AG04449 (cell line): Measurements from ENCODE around the gene RAI1.

Experiments
- CTCF ChIA-PET: fragments of 350-600 bp; formaldehyde crosslinking; extraction: SDS; loops from one replicate; lab custom pipeline; 2021; ENCODE audit warnings: antibody characterized with exemption; lab: Yijun Ruan, JAX
- POLR2A ChIA-PET: fragments of 400-600, 350-600 bp; formaldehyde crosslinking; extraction: SDS; loops from one replicate; lab custom pipeline; 2020; ENCODE audit warnings: antibody characterized with exemption, inconsistent platforms; lab: Yijun Ruan, JAX
- DNase-seq: peaks from one replicate; pipeline ENCODE4 v3.0.0-alpha.2; 2010; ENCODE audit warnings: low read depth, low spot score
- H3K4me3 ChIP-seq: 2 replicates; pipeline ENCODE4 v1.5.1; 2011; ENCODE audit warnings: low read depth, mild to moderate bottlenecking, control low read depth, low read length
- CTCF ChIP-seq: IDR thresholded peaks from one replicate; pipeline ENCODE4 v1.5.1; 2011; ENCODE audit warnings: mild to moderate bottlenecking, moderate library complexity, low read length, control low read depth, inconsistent platforms; ENCODE audit not compliant: insufficient read depth; ENCODE audit errors: missing control alignments

Gene RAI1

GRCh38 chr17:17668775-17669579, 12.3 kb upstream of the RAI1 start:
- H3K4me3 ChIP-seq: no peak overlapping the region
- ChIA-PET CTCF (interaction anchor here (1.0 to 4.8 kb wide), 3 partner anchors 11 to 208 kb away, joined by 3 to 33 read pairs (median 32); partner anchors contain the start of gene RAI1), POLR2A (no interaction called here)
- no peak for TF ChIP-seq CTCF
- no peak for DNase-seq

DNA sequence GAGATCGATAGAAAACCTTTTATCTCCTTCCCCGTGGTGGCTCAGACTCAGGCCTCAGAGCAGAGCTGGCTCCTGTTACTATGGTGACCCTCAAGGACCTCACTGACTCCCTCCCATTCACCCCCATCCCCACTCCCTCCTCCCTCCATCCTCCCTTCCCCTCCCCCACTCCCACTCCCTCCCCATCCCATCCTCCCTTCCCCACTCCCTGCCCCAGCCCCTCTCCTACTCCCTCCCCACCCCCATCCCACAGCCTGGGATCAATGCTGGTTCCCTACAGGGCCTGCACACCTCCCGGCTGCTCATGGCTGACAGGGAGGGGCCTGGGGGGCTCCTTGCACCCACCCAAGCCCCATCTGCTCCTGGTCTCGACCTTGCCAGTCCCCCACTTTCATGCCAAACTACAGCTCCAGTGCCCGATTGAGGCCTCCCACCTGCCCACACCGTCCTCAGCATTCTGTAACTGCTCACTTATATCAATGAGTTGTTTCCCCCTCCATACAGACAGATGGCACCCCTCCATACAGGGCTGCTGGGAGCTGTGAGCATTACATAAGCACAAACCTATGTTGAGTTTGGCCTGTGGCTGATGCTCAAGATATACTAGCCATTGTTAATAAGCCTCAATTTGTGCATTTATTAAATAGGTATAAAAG, 11.6 kb upstream of the RAI1 start:
- DNase-seq: no peak
- CTCF ChIA-PET: interaction anchor here (4.2 kb wide), 1 partner anchor 12 kb away, joined by 32 read pairs; the partner anchor contains the start of gene RAI1

GRCh38 chr17:17670701-17671305, 10.5 kb upstream of the RAI1 start:
- H3K4me3 ChIP-seq: no peak overlapping the region
- no peak for DNase-seq
- POLR2A ChIA-PET: no interaction called here
- TF ChIP-seq CTCF: no peak
- CTCF ChIA-PET: interaction anchor here (1.0 to 4.2 kb wide), 3 partner anchors 8 to 189 kb away, joined by 5 to 32 read pairs (median 6); partner anchors contain the start of gene RAI1

More for the DNA sequence above, 11.6 kb upstream of the RAI1 start:
- H3K4me3 ChIP-seq: no peak overlapping the region
- POLR2A ChIA-PET: no interaction called here
- no peak for TF ChIP-seq CTCF

GRCh38 chr17:17671369-17672129, 9.7 kb upstream of the RAI1 start:
- TF ChIP-seq CTCF: no peak
- H3K4me3 ChIP-seq: no peak overlapping the region
- CTCF ChIA-PET: interaction anchor here (1.0 to 4.2 kb wide), 5 partner anchors 8 to 189 kb away, joined by 3 to 32 read pairs (median 6); partner anchors contain the start of gene RAI1
- DNase-seq: no peak
- POLR2A ChIA-PET: interaction anchor here (1.0 kb wide), 1 partner anchor 10 kb away, joined by 3 read pairs; no protein-coding TSS in a partner anchor

DNA sequence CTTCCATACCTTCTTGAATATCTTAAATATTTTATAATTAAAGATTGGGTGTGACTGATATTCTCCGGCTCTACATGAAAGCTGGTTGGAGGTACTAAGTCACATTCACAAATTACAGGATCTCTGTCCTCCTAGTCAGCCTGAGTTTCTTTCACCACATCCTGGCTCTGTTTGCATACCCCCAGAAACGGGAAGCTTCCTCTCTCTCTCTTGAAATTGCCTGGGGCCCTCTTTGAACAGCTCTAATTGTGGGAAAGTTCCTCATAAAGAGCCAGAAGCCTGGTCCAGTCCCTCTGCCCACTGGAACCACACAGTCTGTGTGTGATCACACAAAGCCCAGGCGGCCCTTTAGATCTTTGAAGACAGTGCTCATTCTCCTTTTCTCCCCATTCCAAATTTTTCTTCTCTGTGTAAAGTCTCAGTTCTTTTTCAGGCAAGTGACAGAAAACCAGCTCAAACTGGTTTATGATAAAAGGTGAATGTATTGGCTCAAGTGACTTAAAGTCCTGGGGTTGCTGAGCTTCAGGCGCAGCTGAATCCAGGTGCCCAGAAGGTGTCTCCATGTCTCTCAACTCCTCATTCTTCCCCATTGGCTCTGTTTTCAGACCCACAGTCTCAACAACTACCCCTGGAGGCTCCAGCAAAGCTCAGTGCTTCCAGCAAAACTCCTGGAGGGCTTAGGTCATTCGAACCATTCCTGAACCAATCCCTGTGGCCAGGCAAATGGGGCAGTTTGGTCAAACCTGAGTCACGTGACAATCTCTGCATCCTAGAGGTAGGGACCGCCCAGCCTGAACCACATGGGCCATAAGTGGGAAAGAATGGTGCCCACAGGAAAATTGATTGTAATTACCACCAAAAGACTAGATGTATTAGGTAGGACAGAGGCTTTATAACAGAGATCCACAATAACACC, 8.5 kb upstream of the RAI1 start:
- CTCF ChIA-PET: interaction anchor here (1.0 to 4.2 kb wide), 5 partner anchors 9 to 188 kb away, joined by 3 to 32 read pairs (median 3); partner anchors contain the start of gene RAI1

More for the DNA sequence above, 8.5 kb upstream of the RAI1 start:
- no peak for TF ChIP-seq CTCF
- DNase-seq: no peak
- POLR2A ChIA-PET: interaction anchor here (0.6 to 1.0 kb wide), 2 partner anchors 9 to 312 kb away, joined by 3 read pairs; no protein-coding TSS in a partner anchor
- no peak overlapping the region for H3K4me3 ChIP-seq
